OCI-LY3 (cell line): ENCODE data around the gene U2AF1.
"Not testable (repeated sequence)": the region's sequence is repeated elsewhere in the genome, so short reads cannot be mapped to it uniquely, and the experiment has no call there.

Source experiments
- EZH2phosphoT487 ChIP-seq: fragments of 200-600 bp; shearing (Covaris generic); IDR thresholded peaks from 2 replicates; pipeline ENCODE4 v1.6.1; 2018; ENCODE audit warnings: antibody characterized with exemption, mixed run types, low read depth
- TF ChIP-seq, protein P1 (sequence below): fragments of 200-600, 300-600 bp; sonication (generic); IDR thresholded peaks from 2 replicates; pipeline ENCODE4 v1.5.1; 2014; ENCODE audit warnings: antibody characterized with exemption, low read length, low read depth

DNA sequence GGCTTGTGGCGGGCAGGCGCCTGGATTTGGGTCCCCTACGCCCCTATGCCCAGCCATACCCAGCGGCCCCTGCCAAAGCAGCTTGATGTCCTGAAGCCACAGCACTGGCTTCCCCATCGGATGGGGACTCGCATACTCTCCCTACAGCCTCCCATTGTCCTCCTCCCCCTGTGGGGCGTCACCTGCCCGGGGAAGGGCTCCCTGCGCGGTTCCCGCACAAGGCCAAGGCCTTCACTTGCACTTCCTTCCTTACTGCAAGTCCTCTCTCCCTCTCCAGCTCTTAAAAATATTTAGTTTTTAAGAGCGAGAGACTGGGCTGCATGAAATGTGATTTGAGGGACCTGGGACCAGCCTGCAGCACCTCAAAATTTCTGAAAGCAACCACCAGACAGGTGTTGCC is 40.7 kb downstream of the U2AF1 start:
- TF ChIP-seq, protein P1, sequence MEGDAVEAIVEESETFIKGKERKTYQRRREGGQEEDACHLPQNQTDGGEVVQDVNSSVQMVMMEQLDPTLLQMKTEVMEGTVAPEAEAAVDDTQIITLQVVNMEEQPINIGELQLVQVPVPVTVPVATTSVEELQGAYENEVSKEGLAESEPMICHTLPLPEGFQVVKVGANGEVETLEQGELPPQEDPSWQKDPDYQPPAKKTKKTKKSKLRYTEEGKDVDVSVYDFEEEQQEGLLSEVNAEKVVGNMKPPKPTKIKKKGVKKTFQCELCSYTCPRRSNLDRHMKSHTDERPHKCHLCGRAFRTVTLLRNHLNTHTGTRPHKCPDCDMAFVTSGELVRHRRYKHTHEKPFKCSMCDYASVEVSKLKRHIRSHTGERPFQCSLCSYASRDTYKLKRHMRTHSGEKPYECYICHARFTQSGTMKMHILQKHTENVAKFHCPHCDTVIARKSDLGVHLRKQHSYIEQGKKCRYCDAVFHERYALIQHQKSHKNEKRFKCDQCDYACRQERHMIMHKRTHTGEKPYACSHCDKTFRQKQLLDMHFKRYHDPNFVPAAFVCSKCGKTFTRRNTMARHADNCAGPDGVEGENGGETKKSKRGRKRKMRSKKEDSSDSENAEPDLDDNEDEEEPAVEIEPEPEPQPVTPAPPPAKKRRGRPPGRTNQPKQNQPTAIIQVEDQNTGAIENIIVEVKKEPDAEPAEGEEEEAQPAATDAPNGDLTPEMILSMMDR = not testable (repeated sequence)
- not testable (repeated sequence) for TF ChIP-seq EZH2phosphoT487
